NCI-H187 treated with DMSO at 0.1 percent for 48 hours (cell line): Measurements from ENCODE around the gene PPP1R14B.
A peak's percentile ranks its signal among the peaks of the same experiment; 100 is the strongest.

Experiments used
- DNase-seq: peaks from one replicate; lab custom pipeline; 2025; lab: John Stamatoyannopoulos, UW

PPP1R14B gene

GRCh38 chr11:64210301-64211020, 36.3 kb downstream of the PPP1R14B start:
- DNase-seq: no peak

- DNase-seq: no peak
Observed at GRCh38 chr11:64209563-64209843, 37.2 kb downstream of the PPP1R14B start.

GRCh38 chr11:64208796-64209562, 37.8 kb downstream of the PPP1R14B start:
- no peak for DNase-seq

- no peak for DNase-seq
Observed at GRCh38 chr11:64208086-64208795, 38.5 kb downstream of the PPP1R14B start.

GRCh38 chr11:64207256-64208085, 39.3 kb downstream of the PPP1R14B start:
- no peak for DNase-seq

GRCh38 chr11:64206457-64207255, 40.1 kb downstream of the PPP1R14B start, which contains the start of gene FERMT3:
Gene FERMT3 (plus strand): TSS chr11:64206721. CDS start chr11:64207365, 644 bp downstream.
- DNase-seq: no peak

GRCh38 chr11:64204464-64204989, 42.2 kb downstream of the PPP1R14B start:
- DNase-seq: peak; percentile 14

- no peak for DNase-seq
Observed at GRCh38 chr11:64204080-64204440, 42.7 kb downstream of the PPP1R14B start.

- DNase-seq: no peak
Observed at GRCh38 chr11:64203421-64204079, 43.2 kb downstream of the PPP1R14B start.

- no peak for DNase-seq
Observed at GRCh38 chr11:64202992-64203391, 43.8 kb downstream of the PPP1R14B start.

- DNase-seq: no peak
Observed at GRCh38 chr11:64201543-64201942, 45.2 kb downstream of the PPP1R14B start.

GRCh38 chr11:64198511-64198910, 48.2 kb downstream of the PPP1R14B start:
- no peak for DNase-seq

- DNase-seq: no peak
Observed at GRCh38 chr11:64196626-64197025, 50.1 kb downstream of the PPP1R14B start.
